Stimulated activated CD4-positive, alpha-beta T cell treated with anti-CD3 and anti-CD28 coated beads, Interleukin-2, amount 100 ng/mL, for 4 hours (primary cell): ENCODE results near the gene SH3BP5.
A peak's percentile ranks its signal among the peaks of the same experiment; 100 is the strongest.
"Not testable (repeated sequence)": the region's sequence is repeated elsewhere in the genome, so short reads cannot be mapped to it uniquely, and the experiment has no call there.

Source experiments
- DNase-seq: peaks from one replicate; pipeline ENCODE4 v3.0.0-alpha.2; 2020; ENCODE audit warnings: low read depth

The SH3BP5 gene

GRCh38 chr3:15332405-15333098 lies at the start of gene SH3BP5:
TSS of gene SH3BP5 (minus strand) at chr3:15332586. CDS start at chr3:15332408, 178 bp downstream.
- DNase-seq, result peak; percentile 54

DNA sequence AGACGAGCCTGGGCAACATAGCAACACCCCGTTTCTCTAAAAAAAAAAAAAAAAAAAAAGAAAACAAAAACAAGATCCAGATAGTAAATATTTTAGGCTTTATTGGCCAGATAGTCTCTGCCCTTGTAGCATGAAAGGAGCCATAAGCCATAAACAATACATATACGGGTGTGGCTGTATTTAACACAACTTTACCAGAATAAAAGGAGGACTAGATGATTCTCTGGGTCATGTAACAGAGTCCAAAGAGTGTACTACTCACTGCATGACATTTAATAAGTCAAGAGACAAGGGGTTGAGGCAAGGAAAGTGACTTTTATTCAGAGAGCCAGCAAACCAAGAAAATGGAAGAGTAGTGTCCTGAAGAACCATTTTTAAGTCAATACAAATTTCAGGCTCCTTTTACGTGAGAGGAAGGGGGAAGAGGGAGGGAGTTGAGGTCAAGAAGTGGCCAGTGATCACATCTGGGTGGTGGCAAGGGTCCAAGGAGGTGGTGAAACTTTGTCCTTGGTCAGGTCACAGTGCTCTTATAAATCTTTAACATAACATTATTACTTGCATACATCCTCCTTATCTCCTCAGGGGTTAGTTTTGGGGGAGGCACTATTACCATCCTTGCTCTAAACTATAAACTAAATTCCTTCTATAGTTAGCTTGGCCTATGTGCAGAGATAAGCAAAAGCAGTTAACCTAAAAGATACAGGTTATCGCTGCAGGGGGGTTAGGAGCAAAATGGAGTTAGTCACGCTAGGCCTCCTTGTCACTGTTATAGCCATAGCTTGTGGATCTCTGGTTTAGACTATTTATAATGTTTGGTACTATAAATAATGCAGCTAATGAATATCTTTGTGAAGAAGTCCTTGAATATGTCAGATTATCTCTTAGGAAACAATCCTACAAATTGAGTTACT lies 48.8 kb upstream of the SH3BP5 start:
- no peak for DNase-seq

DNA sequence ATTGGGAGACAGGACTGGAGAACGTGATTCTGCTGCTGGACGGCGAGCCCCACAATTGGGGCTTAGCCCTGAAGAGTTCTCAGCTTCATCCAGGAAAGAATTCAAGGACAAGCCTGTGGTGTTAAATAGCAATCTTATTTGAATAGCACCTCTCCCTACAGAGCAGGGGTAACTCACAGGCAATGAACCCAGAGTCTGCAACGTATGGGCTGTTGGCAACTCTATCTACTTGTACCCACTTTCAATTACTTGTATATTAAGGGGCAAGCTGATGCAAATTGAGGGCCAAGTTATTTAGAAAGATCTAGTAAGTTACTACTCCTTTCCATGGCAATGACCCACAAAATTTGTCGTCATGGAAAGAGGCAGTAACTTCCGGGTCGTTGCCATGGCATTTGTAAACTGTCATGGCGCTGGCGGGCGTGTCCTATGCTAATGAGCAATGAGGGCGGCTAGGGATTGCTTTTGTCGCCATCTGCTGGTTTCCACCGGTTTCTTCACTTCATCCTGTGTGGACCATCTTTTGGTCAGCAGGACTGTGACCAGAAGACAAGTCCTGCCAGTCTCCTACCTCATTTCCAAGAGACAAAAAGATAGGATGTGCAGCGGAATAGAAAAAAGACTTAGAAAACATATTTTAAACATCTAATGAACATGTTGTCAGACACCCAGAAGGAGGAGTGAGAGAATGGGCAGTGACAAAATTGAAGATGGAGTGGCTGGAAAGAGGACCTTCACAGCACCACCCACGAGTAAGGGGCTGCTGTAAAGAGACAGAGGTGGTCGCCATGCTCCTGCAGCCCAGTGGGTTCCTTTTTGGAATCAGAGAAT lies 45.8 kb upstream of the SH3BP5 start:
- peak; percentile 92 for DNase-seq

DNA sequence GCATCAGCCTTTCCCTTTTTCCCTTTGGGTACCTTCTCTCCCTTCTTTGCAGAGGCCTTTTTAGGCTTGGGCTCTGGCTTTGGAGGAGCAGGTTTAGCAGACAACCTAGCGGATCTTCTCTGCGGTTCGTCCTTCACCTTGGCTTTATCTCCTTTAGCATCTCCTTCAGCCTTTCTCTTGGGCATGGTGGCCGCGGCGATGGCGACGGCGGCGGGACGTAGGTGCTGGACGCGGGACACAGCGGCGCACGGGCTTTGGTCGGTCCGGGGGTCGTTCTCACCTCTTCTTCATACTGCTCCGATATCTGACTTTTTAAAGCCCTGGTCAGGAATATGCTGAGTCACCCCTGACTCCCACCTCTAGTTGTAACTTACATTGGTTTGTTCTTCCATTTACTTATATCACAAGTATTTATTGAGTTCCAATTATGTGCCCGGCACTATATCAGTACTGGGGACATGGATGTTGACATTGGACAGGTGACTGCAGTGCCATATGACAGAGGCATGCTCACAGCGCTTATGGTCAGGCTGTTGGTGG lies 43.1 kb upstream of the SH3BP5 start:
- DNase-seq, result no peak

DNA sequence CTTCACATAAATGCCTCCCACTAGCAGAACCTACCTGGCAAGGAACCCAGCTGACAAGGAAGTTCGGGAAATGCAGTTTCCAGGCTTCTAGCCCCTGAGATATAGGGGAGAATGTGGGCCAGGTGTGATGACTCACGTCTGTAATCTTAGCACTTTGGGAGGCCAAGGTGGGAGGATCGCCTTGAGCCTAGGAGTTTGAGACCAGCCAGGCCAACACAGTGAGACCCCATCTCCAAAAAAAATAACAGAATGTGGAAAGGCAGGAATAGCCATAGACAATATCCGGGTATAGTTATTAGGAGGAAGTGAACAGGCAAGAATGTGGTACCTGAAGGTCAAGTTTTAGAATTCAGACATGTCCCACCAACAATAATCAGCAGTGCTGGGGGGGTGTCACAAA lies 40.5 kb upstream of the SH3BP5 start:
- no peak for DNase-seq

DNA sequence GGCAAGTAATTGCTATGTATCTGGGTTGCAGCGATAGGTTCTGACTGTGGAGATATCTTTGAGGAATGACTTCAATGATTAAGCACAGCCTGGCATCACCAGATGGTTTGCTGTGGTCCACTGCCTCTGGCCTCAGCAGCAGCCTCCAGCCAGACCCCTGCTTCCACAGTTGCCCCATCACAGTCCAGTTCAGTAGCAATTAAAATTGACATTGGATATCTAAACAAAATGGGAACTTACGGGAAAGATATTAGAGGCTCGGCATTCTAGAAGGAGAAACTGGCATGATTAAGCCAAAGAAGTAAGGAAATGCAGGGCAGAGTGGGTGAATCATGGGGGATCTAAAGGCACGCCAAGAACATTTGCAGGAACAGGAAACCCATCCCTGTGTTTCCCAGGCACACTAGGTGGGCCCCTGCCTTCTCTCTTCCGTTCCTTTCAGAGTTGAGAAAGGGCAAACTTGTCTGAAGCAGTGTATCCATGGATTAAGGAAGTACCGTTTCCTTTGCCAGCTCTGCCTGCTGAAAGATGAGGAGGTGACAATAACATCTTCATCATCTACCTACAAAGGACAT lies 36.3 kb upstream of the SH3BP5 start:
- DNase-seq, result no peak

DNA sequence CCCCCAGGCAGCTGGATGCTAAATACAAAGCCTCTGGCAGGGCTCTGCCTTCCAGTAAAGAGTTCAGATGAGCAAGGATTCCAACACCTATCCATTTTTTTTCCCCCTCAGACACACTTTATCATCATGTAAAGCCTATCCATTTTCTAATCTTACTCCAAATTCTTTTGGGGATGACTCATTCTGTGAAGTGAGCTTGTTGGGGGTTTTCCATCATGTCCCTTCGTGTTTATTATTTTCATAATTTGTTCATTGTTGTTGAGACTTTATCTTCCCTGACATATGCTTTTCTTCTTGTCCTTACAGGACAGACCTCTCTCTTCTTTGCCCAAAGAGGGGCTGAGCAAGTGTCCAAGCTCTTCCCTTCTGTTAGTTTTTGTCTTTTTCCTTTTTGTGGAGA lies 34.7 kb upstream of the SH3BP5 start:
- no peak for DNase-seq

- not testable (repeated sequence) for DNase-seq
These were observed 31.7 kb upstream of the SH3BP5 start for GRCh38 chr3:15364078-15364477.

- peak; percentile 38 for DNase-seq
These were observed 29.3 kb upstream of the SH3BP5 start for GRCh38 chr3:15361494-15362214.

GRCh38 chr3:15360788-15361493 lies 28.6 kb upstream of the SH3BP5 start:
- DNase-seq, result no peak

DNA sequence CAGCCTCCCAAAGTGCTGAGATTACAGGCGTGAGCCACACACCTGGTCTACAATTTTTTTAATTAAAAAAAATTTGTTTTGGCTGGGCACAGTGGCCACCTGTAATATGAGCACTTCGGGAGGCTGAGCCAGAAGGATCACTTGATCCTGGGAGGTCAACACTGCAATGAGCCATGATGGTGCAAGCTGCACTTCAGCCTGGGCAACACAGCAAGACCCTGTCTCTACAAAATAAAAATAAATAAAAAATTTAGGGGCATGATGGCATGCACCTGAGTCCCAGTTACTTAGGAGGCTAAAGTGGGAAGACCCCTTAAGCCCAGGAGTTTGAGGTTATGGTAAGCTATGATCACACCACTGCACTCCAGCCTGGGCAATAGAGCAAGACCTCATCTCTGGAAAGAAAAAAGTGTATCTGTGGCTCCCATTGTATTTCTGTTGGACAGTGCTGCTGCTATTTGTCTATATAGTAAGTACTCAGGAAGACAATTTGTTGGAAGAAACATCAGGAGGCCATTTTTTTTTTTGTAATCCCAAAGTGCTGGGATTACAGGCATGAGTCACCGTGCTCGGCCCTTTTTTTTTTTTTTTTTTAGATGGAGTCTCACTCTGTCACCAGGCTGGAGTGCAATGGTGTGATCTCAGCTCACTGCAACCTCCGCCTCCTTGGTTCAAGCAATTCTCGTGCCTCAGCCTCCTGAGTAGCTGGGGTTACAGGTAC lies 27.5 kb upstream of the SH3BP5 start:
- no peak for DNase-seq

- DNase-seq, result not testable (repeated sequence)
These were observed 24.3 kb upstream of the SH3BP5 start for GRCh38 chr3:15356651-15357061.

GRCh38 chr3:15356176-15356575 lies 23.8 kb upstream of the SH3BP5 start:
- no peak for DNase-seq

DNA sequence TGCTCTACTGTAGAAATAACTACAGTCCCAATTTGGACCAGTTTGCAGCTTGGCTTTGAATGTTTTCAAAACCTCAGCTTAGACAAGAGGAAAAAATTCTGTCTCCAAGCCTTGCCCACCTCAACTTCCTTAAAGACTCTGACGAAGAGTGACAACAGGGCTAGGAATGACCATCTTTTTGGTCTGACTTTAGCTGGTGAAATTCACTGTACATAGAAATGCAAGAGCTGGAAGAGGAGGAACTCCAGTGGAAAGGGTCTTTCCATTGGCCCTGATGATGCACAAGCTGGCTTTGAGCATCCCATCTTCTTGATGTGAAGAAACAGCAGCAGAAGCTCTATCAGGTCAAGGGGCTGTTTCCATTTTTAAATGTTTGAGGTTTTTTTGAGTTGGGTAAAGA lies 22.7 kb upstream of the SH3BP5 start:
- no peak for DNase-seq

DNA sequence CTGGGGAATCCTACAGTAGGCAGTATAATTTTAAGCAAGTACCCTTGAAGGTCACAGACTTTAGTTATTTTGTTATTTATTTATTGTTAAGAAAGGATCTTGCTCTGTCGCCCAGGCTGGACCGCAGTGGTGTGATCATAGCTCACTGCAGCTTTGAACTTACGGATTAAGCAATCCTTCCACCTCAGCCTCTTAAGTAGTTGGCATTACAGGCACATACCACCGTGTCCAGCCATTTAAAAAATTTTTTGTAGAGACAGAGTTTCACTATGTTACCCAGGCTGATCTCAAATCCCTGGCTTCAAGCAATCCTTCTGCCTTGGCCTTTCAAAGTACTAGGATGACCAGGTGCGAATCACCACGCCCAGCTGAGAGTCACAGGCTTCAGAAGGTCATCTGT lies 22.1 kb upstream of the SH3BP5 start:
- DNase-seq, result no peak

GRCh38 chr3:15350141-15350540 lies 17.8 kb upstream of the SH3BP5 start:
- DNase-seq, result no peak

GRCh38 chr3:15349438-15349837 lies 17.1 kb upstream of the SH3BP5 start:
- not testable (repeated sequence) for DNase-seq

DNA sequence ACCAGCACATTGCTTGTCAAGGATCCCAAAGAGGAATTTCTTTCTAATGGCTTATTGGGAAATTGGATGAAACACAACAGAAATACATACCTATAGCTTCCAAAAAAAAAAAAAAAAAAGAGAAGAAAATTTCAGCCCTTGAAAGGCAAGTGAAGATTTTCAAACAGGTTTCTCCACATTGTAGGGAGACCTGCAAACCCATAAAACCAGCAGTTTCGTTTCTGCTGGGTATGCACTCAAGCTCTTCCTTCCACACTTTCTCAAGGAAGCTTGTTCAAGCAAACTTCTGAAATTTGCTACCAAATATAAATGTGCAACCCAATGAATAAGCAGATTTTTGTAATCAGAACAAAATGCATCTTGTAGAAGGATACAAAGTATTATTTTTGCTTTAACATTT lies 15.9 kb upstream of the SH3BP5 start:
- no peak for DNase-seq

GRCh38 chr3:15347737-15348110 lies 15.3 kb upstream of the SH3BP5 start:
- no peak for DNase-seq
